Measurements from ENCODE around the gene ABHD2.

ABHD2 gene

DNA sequence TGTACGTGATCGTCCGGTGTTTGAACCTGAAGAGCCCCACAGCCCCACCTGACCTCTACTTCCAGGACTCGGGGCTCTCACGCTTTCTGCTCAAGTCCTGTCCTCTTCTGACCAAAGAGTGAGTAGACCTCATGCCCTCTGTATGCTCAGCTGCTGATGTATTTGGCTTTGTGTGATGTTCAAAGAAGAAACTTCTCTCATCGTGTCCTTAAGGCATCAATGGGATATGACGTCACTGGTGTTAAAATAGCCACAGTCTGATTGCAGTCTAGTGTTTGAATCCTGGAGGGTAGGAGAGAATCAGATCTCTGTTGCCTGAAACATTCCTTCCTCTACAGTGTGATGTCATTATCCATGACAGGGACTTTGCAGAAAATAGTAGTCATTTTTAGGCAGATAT, 28.1 kb downstream of the ABHD2 start:
- Histone ChIP-seq H4K20me1 (ENCODE audit: insufficient read depth, low read length) (no peaks in the 10 kb centered on the region), H2AFZ (ENCODE audit: low read length) (no peak overlapping the region), H3K9me3 (replicated peaks; ENCODE audit: insufficient read depth, low read length) (no peaks in the 10 kb centered on the region), H3K27me3 (replicated peaks; ENCODE audit: insufficient read depth, low read length) (no peaks in the 10 kb centered on the region), H3K4me3 (ENCODE audit: low read length) (peak overlapping the region; percentile 54), H3K27ac (ENCODE audit: low read length) (peak overlapping the region; percentile 98), H3K36me3 (replicated peaks; ENCODE audit: insufficient read depth, low read length) (peaks cover 5% of the 10 kb centered on the region), H3F3A (ENCODE audit: insufficient read depth, low read length) (peaks cover 63% of the 10 kb centered on the region), H3K4me2 (ENCODE audit: low read depth, low read length) (peak overlapping the region; percentile 80), H3K79me2 (ENCODE audit: low read length) (peaks cover 66% of the 10 kb centered on the region), H3K9ac (ENCODE audit: low read length) (peak overlapping the region; percentile 95), H3K4me1 (ENCODE audit: low read length) (peaks cover 83% of the 10 kb centered on the region), H3K9me2 (replicated peaks; ENCODE audit: insufficient read depth, low read length) (no peaks in the 10 kb centered on the region)
- TF ChIP-seq, protein P1, sequence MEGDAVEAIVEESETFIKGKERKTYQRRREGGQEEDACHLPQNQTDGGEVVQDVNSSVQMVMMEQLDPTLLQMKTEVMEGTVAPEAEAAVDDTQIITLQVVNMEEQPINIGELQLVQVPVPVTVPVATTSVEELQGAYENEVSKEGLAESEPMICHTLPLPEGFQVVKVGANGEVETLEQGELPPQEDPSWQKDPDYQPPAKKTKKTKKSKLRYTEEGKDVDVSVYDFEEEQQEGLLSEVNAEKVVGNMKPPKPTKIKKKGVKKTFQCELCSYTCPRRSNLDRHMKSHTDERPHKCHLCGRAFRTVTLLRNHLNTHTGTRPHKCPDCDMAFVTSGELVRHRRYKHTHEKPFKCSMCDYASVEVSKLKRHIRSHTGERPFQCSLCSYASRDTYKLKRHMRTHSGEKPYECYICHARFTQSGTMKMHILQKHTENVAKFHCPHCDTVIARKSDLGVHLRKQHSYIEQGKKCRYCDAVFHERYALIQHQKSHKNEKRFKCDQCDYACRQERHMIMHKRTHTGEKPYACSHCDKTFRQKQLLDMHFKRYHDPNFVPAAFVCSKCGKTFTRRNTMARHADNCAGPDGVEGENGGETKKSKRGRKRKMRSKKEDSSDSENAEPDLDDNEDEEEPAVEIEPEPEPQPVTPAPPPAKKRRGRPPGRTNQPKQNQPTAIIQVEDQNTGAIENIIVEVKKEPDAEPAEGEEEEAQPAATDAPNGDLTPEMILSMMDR (IDR thresholded peaks at IDR 0.05; ENCODE audit: low read length), result no peak
- TF ChIP-seq EZH2phosphoT487 (IDR thresholded peaks at IDR 0.05; ENCODE audit: low read length), result no peak
- no peak for TF ChIP-seq EZH2 (optimal IDR thresholded peaks at IDR 0.05; ENCODE audit: low read depth, low read length)
- peak; percentile 84 for DNase-seq

DNA sequence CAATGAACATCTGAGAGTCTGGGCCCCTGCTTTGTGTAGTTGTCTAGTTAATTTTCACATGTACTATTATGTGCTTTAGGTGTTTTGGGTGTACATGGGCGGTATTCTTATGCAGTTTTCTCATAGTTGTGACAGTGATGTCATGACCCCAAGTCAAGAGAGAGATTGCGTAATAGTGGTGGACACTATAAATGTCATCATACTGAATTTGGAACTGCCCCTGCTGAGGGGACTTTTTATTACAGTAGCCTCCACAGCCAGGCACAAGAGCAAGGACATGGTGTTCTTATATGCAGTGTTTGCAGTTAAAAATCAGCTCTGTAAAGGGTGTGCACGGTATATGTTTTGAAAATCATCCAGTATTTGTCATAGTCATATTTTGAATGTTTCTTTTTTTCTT, 29.5 kb downstream of the ABHD2 start:
- peaks cover 73% of the 10 kb centered on the region for H3K79me2 ChIP-seq (ENCODE audit: low read length)
- peaks cover 58% of the 10 kb centered on the region for H3F3A ChIP-seq (ENCODE audit: insufficient read depth, low read length)
- no peak for DNase-seq
- H3K4me2 ChIP-seq (ENCODE audit: low read depth, low read length), result peak overlapping the region; percentile 80
- H3K9ac ChIP-seq (ENCODE audit: low read length), result no peak overlapping the region
- H3K9me2 ChIP-seq (replicated peaks; ENCODE audit: insufficient read depth, low read length), result no peaks in the 10 kb centered on the region
- peak overlapping the region; percentile 2; the same call in 1 of the 2 replicates for H3K4me3 ChIP-seq (ENCODE audit: low read length)
- no peaks in the 10 kb centered on the region for H4K20me1 ChIP-seq (ENCODE audit: insufficient read depth, low read length)
- H2AFZ ChIP-seq (ENCODE audit: low read length), result no peak overlapping the region
- peaks cover 5% of the 10 kb centered on the region for H3K36me3 ChIP-seq (replicated peaks; ENCODE audit: insufficient read depth, low read length)
- H3K27ac ChIP-seq (ENCODE audit: low read length), result peak overlapping the region; percentile 98; the same call in 1 of the 2 replicates
- H3K9me3 ChIP-seq (replicated peaks; ENCODE audit: insufficient read depth, low read length), result no peaks in the 10 kb centered on the region
- H3K27me3 ChIP-seq (replicated peaks; ENCODE audit: insufficient read depth, low read length), result no peaks in the 10 kb centered on the region
- H3K4me1 ChIP-seq (ENCODE audit: low read length), result peaks cover 83% of the 10 kb centered on the region
- TF ChIP-seq, protein P1 (IDR thresholded peaks at IDR 0.05; ENCODE audit: low read length), result no peak

DNA sequence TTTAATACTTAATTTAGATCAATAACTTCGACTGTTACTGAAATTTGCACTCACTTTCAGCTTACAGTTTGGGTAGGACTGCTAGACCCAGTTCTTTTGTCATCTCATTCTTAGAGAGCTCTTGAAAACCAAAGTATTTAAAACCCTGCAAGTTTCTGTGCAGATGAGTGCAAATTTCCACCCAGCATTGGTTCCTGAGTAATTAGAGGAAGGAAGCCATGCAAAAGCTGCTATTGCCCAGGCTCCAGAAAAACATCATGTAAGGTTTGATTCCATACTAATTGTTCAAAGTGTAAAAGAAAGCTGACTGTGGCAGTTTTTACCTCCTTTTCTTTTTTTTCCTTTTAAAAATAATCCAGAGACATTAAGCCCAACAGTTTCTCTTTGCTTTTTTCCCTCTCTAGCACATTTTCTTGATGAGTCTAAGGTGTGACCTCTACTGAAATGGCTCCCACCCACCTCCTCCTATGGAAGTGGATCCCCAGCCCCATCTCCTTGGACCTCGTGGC, 30.3 kb downstream of the ABHD2 start:
- H3K9me2 ChIP-seq (replicated peaks; ENCODE audit: insufficient read depth, low read length), result no peaks in the 10 kb centered on the region
- H3K9me3 ChIP-seq (replicated peaks; ENCODE audit: insufficient read depth, low read length), result no peaks in the 10 kb centered on the region
- H4K20me1 ChIP-seq (ENCODE audit: insufficient read depth, low read length), result no peaks in the 10 kb centered on the region
- 0 out of 2 replicates have a peak overlapping the region, but pooled peaks have one; percentile 7 for H3K4me2 ChIP-seq (ENCODE audit: low read depth, low read length)
- H3K4me3 ChIP-seq (ENCODE audit: low read length), result no peak overlapping the region
- TF ChIP-seq EZH2phosphoT487 (IDR thresholded peaks at IDR 0.05; ENCODE audit: low read length) (no peak), EZH2 (optimal IDR thresholded peaks at IDR 0.05; ENCODE audit: low read depth, low read length) (no peak)
- TF ChIP-seq, protein P1 (IDR thresholded peaks at IDR 0.05; ENCODE audit: low read length), result no peak
- no peak overlapping the region for H3K9ac ChIP-seq (ENCODE audit: low read length)
- H3K36me3 ChIP-seq (replicated peaks; ENCODE audit: insufficient read depth, low read length), result peaks cover 5% of the 10 kb centered on the region
- DNase-seq, result no peak
- H3K4me1 ChIP-seq (ENCODE audit: low read length), result peaks cover 83% of the 10 kb centered on the region
- no peak overlapping the region for H2AFZ ChIP-seq (ENCODE audit: low read length)
- H3K79me2 ChIP-seq (ENCODE audit: low read length), result peaks cover 72% of the 10 kb centered on the region
- peak overlapping the region; percentile 98; the same call in 1 of the 2 replicates for H3K27ac ChIP-seq (ENCODE audit: low read length)
- H3F3A ChIP-seq (ENCODE audit: insufficient read depth, low read length), result peaks cover 51% of the 10 kb centered on the region
- H3K27me3 ChIP-seq (replicated peaks; ENCODE audit: insufficient read depth, low read length), result no peaks in the 10 kb centered on the region

Data from MM.1S (cell line).